ENCODE data around the gene PKMYT1. TPM values are rescaled to one million over a fixed set of nuclear protein-coding genes. Genes with fewer than 3 reads are reported as not detected.

The PKMYT1 gene
- total and polyA plus RNA-seq, 4 experiments from 2014 or later, result 0.79 TPM; not detected in 3

GRCh38 chr16:3013491-3013951 lies 33.3 kb upstream of the PKMYT1 start:
- Histone ChIP-seq H3K4me1 (ENCODE audit: insufficient read depth, low read length) (peaks cover 12% of the 10 kb centered on the region), H3K27ac (ENCODE audit: low read depth, low read length) (no peak overlapping the region), H3K36me3 (ENCODE audit: insufficient read depth, low read length) (no peaks in the 10 kb centered on the region), H3K4me3 (ENCODE audit: low read length in 2 of 2) (no peak overlapping the region), H3K27me3 (ENCODE audit: insufficient read depth, low read length) (no peaks in the 10 kb centered on the region), H3K9me3 (ENCODE audit: control insufficient read depth in 1 of 2, low read length in 2 of 2) (no peaks in the 10 kb centered on the region)
- Mint-ChIP-seq H3K27me3 (peaks cover 0 to 1% of the 10 kb centered on the region in 2 donors), H3K9me3 (no peaks in the 10 kb centered on the region), H3K4me3 (no peak overlapping the region), H3K27ac (no peak overlapping the region), H3K4me1 (peaks cover 0 to 14% (median 3%) of the 10 kb centered on the region in 4 donors), H3K36me3 (no peaks in the 10 kb centered on the region)
- CTCF ChIA-PET (ENCODE audit: partially characterized antibody), result interaction anchor here (1.0 to 1.7 kb wide), 2 partner anchors 15 to 17 kb away, joined by 3 to 5 read pairs; no protein-coding TSS in a partner anchor
- intact Hi-C loops (cut with micrococcal nuclease), result no loop called here
- POLR2A ChIA-PET (ENCODE audit: partially characterized antibody), result no interaction called here
- no peak for DNase-seq

GRCh38 chr16:3012828-3013420 lies 32.7 kb upstream of the PKMYT1 start, which contains the start of gene CLDN9:
Gene CLDN9, plus strand, starts transcription at chr16:3012923. Its CDS starts 440 bp downstream, at chr16:3013363.
- no peaks in the 10 kb centered on the region for H3K27me3 Mint-ChIP-seq
- Histone ChIP-seq H3K27ac (ENCODE audit: low read depth, low read length) (no peak within 1 kb of the TSS), H3K27me3 (ENCODE audit: insufficient read depth, low read length) (no peaks in the 10 kb centered on the region), H3K4me1 (ENCODE audit: insufficient read depth, low read length) (peaks cover 13% of the 10 kb centered on the region), H3K36me3 (ENCODE audit: insufficient read depth, low read length) (no peaks in the 10 kb centered on the region), H3K9me3 (ENCODE audit: control insufficient read depth in 1 of 2, low read length in 2 of 2) (no peaks in the 10 kb centered on the region), H3K4me3 (ENCODE audit: low read length in 2 of 2) (no peak within 1 kb of the TSS)
- intact Hi-C loops (cut with micrococcal nuclease), result no loop called here
- POLR2A ChIA-PET (ENCODE audit: partially characterized antibody), result interaction anchor here (1.0 kb wide), 1 partner anchor 9 kb away, joined by 3 read pairs; no protein-coding TSS in a partner anchor
- H3K4me1 Mint-ChIP-seq, result peaks cover 5 to 16% (median 9%) of the 10 kb centered on the region in 4 donors
- no peaks in the 10 kb centered on the region for H3K36me3 Mint-ChIP-seq
- no peaks in the 10 kb centered on the region for H3K9me3 Mint-ChIP-seq
- no peak within 1 kb of the TSS for H3K27ac Mint-ChIP-seq
- CTCF ChIA-PET (ENCODE audit: partially characterized antibody), result interaction anchor here (0.7 to 14.2 kb wide), 4 partner anchors 9 to 15 kb away, joined by 3 to 444 read pairs (median 4); partner anchors contain the start of genes CLDN6, HCFC1R1, THOC6 and TNFRSF12A
- no peak for DNase-seq
- peak within 1 kb of the TSS in 1 of 8 donors; percentile 43 for H3K4me3 Mint-ChIP-seq

GRCh38 chr16:3012246-3012645 lies 32.0 kb upstream of the PKMYT1 start:
- H3K4me1 Mint-ChIP-seq, result peaks cover 9 to 23% (median 15%) of the 10 kb centered on the region in 4 donors
- ChIA-PET CTCF (ENCODE audit: partially characterized antibody) (interaction anchor here (0.7 to 14.2 kb wide), 3 partner anchors 8 to 15 kb away, joined by 3 to 444 read pairs (median 4); partner anchors contain the start of genes CLDN6, HCFC1R1, THOC6 and TNFRSF12A), POLR2A (ENCODE audit: partially characterized antibody) (interaction anchor here (1.0 kb wide), 1 partner anchor 8 kb away, joined by 3 read pairs; no protein-coding TSS in a partner anchor)
- Histone ChIP-seq H3K9me3 (ENCODE audit: control insufficient read depth in 1 of 2, low read length in 2 of 2) (no peaks in the 10 kb centered on the region), H3K4me1 (ENCODE audit: insufficient read depth, low read length) (peaks cover 18% of the 10 kb centered on the region), H3K27ac (ENCODE audit: low read depth, low read length) (no peak overlapping the region), H3K27me3 (ENCODE audit: insufficient read depth, low read length) (no peaks in the 10 kb centered on the region), H3K36me3 (ENCODE audit: insufficient read depth, low read length) (no peaks in the 10 kb centered on the region), H3K4me3 (ENCODE audit: low read length in 2 of 2) (no peak overlapping the region)
- H3K4me3 Mint-ChIP-seq, result peak overlapping the region in 1 of 8 donors; percentile 43
- DNase-seq, result no peak
- no peaks in the 10 kb centered on the region for H3K36me3 Mint-ChIP-seq
- H3K27me3 Mint-ChIP-seq, result no peaks in the 10 kb centered on the region
- no peak overlapping the region for H3K27ac Mint-ChIP-seq
- intact Hi-C loops (cut with micrococcal nuclease), result no loop called here
- no peaks in the 10 kb centered on the region for H3K9me3 Mint-ChIP-seq

- Mint-ChIP-seq H3K9me3 (no peaks in the 10 kb centered on the region), H3K4me1 (peaks cover 13 to 31% (median 22%) of the 10 kb centered on the region in 4 donors), H3K4me3 (peak overlapping the region in 1 of 8 donors; percentile 10), H3K27me3 (no peaks in the 10 kb centered on the region), H3K27ac (no peak overlapping the region), H3K36me3 (no peaks in the 10 kb centered on the region)
- no peak overlapping the region for H3K27ac ChIP-seq (ENCODE audit: low read depth, low read length)
- H3K4me3 ChIP-seq (ENCODE audit: low read length in 2 of 2), result no peak overlapping the region
- ChIA-PET CTCF (ENCODE audit: partially characterized antibody) (interaction anchor here (14.2 kb wide), 1 partner anchor 16 kb away, joined by 444 read pairs; the partner anchor contains the start of genes CLDN6, HCFC1R1, THOC6 and TNFRSF12A), POLR2A (ENCODE audit: partially characterized antibody) (interaction anchor here (1.2 to 7.6 kb wide), 2 partner anchors 11 to 25 kb away, joined by 4 to 89 read pairs; partner anchors contain the start of genes HCFC1R1, THOC6 and TNFRSF12A)
- intact Hi-C loops (cut with micrococcal nuclease), result no loop called here
- no peaks in the 10 kb centered on the region for H3K27me3 ChIP-seq (ENCODE audit: insufficient read depth, low read length)
- H3K4me1 ChIP-seq (ENCODE audit: insufficient read depth, low read length), result peaks cover 23% of the 10 kb centered on the region
- DNase-seq, result no peak
- no peaks in the 10 kb centered on the region for H3K36me3 ChIP-seq (ENCODE audit: insufficient read depth, low read length)
- H3K9me3 ChIP-seq (ENCODE audit: control insufficient read depth in 1 of 2, low read length in 2 of 2), result no peaks in the 10 kb centered on the region
Measured at GRCh38 chr16:3010510-3010909, 30.3 kb upstream of the PKMYT1 start.

GRCh38 chr16:3009568-3010390 lies 29.5 kb upstream of the PKMYT1 start:
- H3K4me1 Mint-ChIP-seq, result peaks cover 13 to 31% (median 22%) of the 10 kb centered on the region in 4 donors
- no peak for DNase-seq
- no peaks in the 10 kb centered on the region for H3K9me3 ChIP-seq (ENCODE audit: control insufficient read depth in 1 of 2, low read length in 2 of 2)
- no peaks in the 10 kb centered on the region for H3K27me3 Mint-ChIP-seq
- H3K27me3 ChIP-seq (ENCODE audit: insufficient read depth, low read length), result no peaks in the 10 kb centered on the region
- no peak overlapping the region for H3K27ac ChIP-seq (ENCODE audit: low read depth, low read length)
- H3K4me1 ChIP-seq (ENCODE audit: insufficient read depth, low read length), result peaks cover 26% of the 10 kb centered on the region
- H3K4me3 Mint-ChIP-seq, result no peak overlapping the region
- no peak overlapping the region for H3K27ac Mint-ChIP-seq
- no peaks in the 10 kb centered on the region for H3K36me3 ChIP-seq (ENCODE audit: insufficient read depth, low read length)
- CTCF ChIA-PET (ENCODE audit: partially characterized antibody), result interaction anchor here (14.2 kb wide), 1 partner anchor 17 kb away, joined by 444 read pairs; the partner anchor contains the start of genes CLDN6, HCFC1R1, THOC6 and TNFRSF12A
- no peak overlapping the region for H3K4me3 ChIP-seq (ENCODE audit: low read length in 2 of 2)
- no peaks in the 10 kb centered on the region for H3K9me3 Mint-ChIP-seq
- H3K36me3 Mint-ChIP-seq, result no peaks in the 10 kb centered on the region
- intact Hi-C loops (cut with micrococcal nuclease), result no loop called here
- POLR2A ChIA-PET (ENCODE audit: partially characterized antibody), result interaction anchor here (0.9 to 7.6 kb wide), 4 partner anchors 12 to 68 kb away, joined by 3 to 89 read pairs (median 6); partner anchors contain the start of genes HCFC1R1, THOC6 and TNFRSF12A

DNA sequence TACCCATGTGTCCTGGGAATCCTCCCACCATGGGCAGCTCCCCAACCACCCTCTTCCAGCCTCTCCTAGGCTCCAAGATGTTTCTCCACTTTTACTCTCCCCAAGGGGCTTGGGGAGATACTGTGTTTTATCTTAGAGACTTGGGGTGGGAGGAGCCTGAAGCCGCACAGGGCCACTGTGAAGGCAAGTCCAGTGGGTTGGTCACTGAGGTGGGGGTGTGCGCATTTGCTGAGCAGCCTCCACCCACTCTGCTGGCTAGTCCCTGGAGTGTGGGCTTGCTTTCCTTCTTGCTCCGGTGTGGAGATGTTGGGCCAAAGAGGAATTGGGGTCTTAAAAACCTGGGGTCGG lies 28.4 kb upstream of the PKMYT1 start:
- no peak overlapping the region for H3K27ac ChIP-seq (ENCODE audit: low read depth, low read length)
- peaks cover 0 to 2% of the 10 kb centered on the region in 2 donors for H3K27me3 Mint-ChIP-seq
- peaks cover 13 to 30% (median 22%) of the 10 kb centered on the region in 4 donors for H3K4me1 Mint-ChIP-seq
- peak overlapping the region in 5 of 8 donors; percentile 24 to 89 (median 74) for H3K4me3 Mint-ChIP-seq
- intact Hi-C loops (cut with micrococcal nuclease), result no loop called here
- H3K27me3 ChIP-seq (ENCODE audit: insufficient read depth, low read length), result no peaks in the 10 kb centered on the region
- POLR2A ChIA-PET (ENCODE audit: partially characterized antibody), result interaction anchor here (1.3 to 7.6 kb wide), 3 partner anchors 13 to 23 kb away, joined by 4 to 89 read pairs (median 8); partner anchors contain the start of genes HCFC1R1, THOC6 and TNFRSF12A
- no peaks in the 10 kb centered on the region for H3K9me3 ChIP-seq (ENCODE audit: control insufficient read depth in 1 of 2, low read length in 2 of 2)
- H3K36me3 Mint-ChIP-seq, result no peaks in the 10 kb centered on the region
- H3K4me1 ChIP-seq (ENCODE audit: insufficient read depth, low read length), result peaks cover 27% of the 10 kb centered on the region
- H3K4me3 ChIP-seq (ENCODE audit: low read length in 2 of 2), result no peak overlapping the region
- H3K27ac Mint-ChIP-seq, result peak overlapping the region in 1 of 7 donors; percentile 51
- DNase-seq, result no peak
- CTCF ChIA-PET (ENCODE audit: partially characterized antibody), result interaction anchor here (0.6 to 14.2 kb wide), 2 partner anchors 18 to 150 kb away, joined by 3 to 444 read pairs; partner anchors contain the start of genes CLDN6, HCFC1R1, THOC6 and TNFRSF12A
- no peaks in the 10 kb centered on the region for H3K36me3 ChIP-seq (ENCODE audit: insufficient read depth, low read length)
- no peaks in the 10 kb centered on the region for H3K9me3 Mint-ChIP-seq

Measured in CD4-positive, alpha-beta memory T cell (primary cell).